Adrenal gland (tissue), 12 donors: ENCODE data around the gene NR5A1. TPM values are rescaled to one million over a fixed set of nuclear protein-coding genes. Genes with fewer than 3 reads are reported as not detected.

Experiments
- DNase-seq, 7 donors: peaks; one replicate each; pipeline ENCODE4 v3.0.0-alpha.2; 2019 to 2020
- H3K27ac ChIP-seq, 5 donors: fragments of 200-600 bp; sonication (generic) in 4 of 5; 1 replicate in 3 of 5; 2 replicates in 2 of 5; pipeline versions ENCODE4 v1.5.1 to v1.8.0; 2016 to 2020; ENCODE audit warnings: mild to moderate bottlenecking in 1 of 5
- H3K27me3 ChIP-seq: fragments of 200-600 bp; 2 replicates; pipeline ENCODE4 v1.8.0; 2021
- H3K36me3 ChIP-seq, 2 donors: fragments of 200-600 bp; replicated peaks in 1 of 2; 1 replicate in 1 of 2; 2 replicates in 1 of 2; pipeline versions ENCODE4 v1.5.1 to v1.8.0; 2018 to 2022
- H3K4me1 ChIP-seq, 2 donors: fragments of 200-600 bp; replicated peaks in 1 of 2; 1 replicate in 1 of 2; 2 replicates in 1 of 2; pipeline versions ENCODE4 v1.5.1 to v1.8.0; 2018 to 2021
- H3K4me3 ChIP-seq, 4 donors: fragments of 200-600 bp; sonication (generic) in 3 of 4; one replicate each; pipeline ENCODE4 v1.5.1; 2016 to 2018
- H3K9me3 ChIP-seq, 3 donors: fragments of 200-600 bp; sonication (generic) in 1 of 3; replicated peaks in 1 of 3; 1 replicate in 2 of 3; 2 replicates in 1 of 3; pipeline versions ENCODE4 v1.5.1 to v1.8.0; 2016 to 2021
- CTCF ChIP-seq, 6 experiments: fragments of 450-650 bp in 4 of 6; fragments of 200-600 bp in 2 of 6; sonication (generic) in 1 of 6; IDR thresholded peaks; 1 replicate in 5 of 6; 2 replicates in 1 of 6; pipeline versions ENCODE4 v1.5.1 to v1.8.0; 2016 to 2021; ENCODE audit warnings: antibody characterized with exemption in 6 of 6, mild to moderate bottlenecking in 2 of 6, moderate library complexity in 1 of 6
- POLR2A ChIP-seq, 2 donors: fragments of 450-650 bp; IDR thresholded peaks; one replicate each; pipeline ENCODE4 v1.6.1; 2017; ENCODE audit warnings: antibody characterized with exemption in 2 of 2, mild to moderate bottlenecking in 2 of 2, moderate library complexity in 1 of 2
- WGBS, 4 donors: extraction: QIAGEN DNeasy Blood & Tissue Kit in 2 of 4; methylation state at CpG; one replicate each; pipeline versions ENCODE4 v1.1.5 to v1.1.7; 2013 to 2017; 5-methylcytosine and 5-hydroxymethylcytosine counted together
- intact Hi-C, 2 donors: fragments of 100-400 bp; cut with DNase I; formaldehyde crosslinking; loops; one replicate each; pipeline versions ENCODE4 v1.14.1 to v1.15.0; 2022 to 2023
- polyA plus RNA-seq, 3 donors: library from polyadenylated mRNA; stranded (reverse); fragments of 200-250 nt in 2 of 3; fragments of 350-450 nt in 1 of 3; fragmentation: Illumina TruSeq in 1 of 3; extraction: RNeasy Lipid Tissue Mini Kit (QIAGEN cat#74804) in 1 of 3; gene quantifications; one replicate each; pipeline ENCODE4 v1.2.3, GENCODE V29; 2013 to 2014
- total RNA-seq, 9 donors: library from RNA; depleted of rRNA in 4 of 9; stranded (reverse); fragments of >200 nt in 4 of 9; fragments of 120-200 nt in 1 of 9; fragmentation: NEBNext Ultra II Directional in 1 of 9; extraction: Animal tissue kit (Norgen Biotek cat#: 25700) in 1 of 9; gene quantifications; one replicate each; pipeline versions ENCODE4 v1.1.0 to v1.2.4, GENCODE V29; 2013 to 2023
- donor health status: healthy with polysubstance abuse.
- donor health status: Bipolar disorder and iron deficiency.
- donor health status: DM: yes; HTN: yes; CAD: no.
- donor health status: DM: no; HTN: no; CAD: no.
- donor health status: DM: no; HTN: no; CAD: no.
- donor health status: DM: yes; HTN: yes; CAD: no.

Gene NR5A1
- total and polyA plus RNA-seq, 12 donors = 110 to 637 (median 216) TPM

DNA sequence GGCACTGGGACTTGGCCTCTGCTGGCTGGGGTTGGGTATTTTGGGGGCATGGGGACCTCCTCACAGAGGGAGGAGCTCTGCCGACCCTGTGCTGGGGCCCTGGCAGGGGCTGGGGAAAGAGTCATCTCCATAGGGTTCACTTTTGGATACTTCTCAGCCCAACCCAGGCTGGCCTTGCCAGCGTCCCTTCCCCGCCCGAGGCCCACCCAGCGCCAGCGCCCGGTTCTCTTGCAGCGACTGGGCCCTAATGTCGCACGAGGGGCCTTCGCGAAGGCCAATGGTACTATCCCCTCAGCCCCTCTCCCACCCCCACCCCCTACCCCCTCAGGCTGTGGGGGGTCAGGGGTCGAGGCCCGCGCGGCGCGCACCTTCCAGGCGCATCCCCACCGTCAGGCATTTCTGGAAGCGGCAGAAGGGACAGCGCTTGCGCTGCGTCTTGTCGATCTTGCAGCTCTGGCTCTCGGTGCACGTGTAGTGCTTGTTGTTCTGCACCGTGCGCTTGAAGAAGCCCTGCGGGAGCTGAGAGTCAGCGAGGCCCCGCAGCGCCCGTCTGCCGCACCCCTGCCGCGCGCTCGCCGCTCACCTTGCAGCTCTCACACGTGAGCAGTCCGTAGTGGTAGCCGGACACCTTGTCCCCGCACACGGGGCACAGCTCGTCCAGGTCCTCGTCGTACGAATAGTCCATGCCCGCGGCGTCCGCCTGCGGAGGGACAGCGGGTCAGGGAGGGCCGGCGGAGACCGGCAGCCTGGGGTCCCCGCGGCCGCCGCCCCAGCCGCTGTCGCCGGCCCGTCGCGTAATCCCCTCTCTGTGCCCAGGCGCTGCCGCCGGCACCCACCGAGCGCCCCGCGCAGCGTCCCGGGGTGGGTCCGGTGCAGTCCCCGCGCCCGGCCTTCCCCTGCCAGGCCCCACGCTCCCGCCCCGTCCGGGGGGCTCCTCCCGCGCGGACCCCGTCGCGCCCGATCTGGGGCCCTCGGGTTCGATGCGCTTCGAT, 4.2 kb downstream of the NR5A1 start:
- 10 to 31% (median 10%) methylated on average over 20 to 96 of the region's 96 CpGs for WGBS, 4 donors
- intact Hi-C loops = no loop called here
- Histone ChIP-seq H3K4me3 (peak overlapping the region in 1 of 4 donors; percentile 76), H3K27ac (peak overlapping the region in 2 of 5 donors; percentile 38 to 64), H3K36me3 (peaks cover 0 to 4% of the 10 kb centered on the region in 2 donors), H3K27me3 (peaks cover 12% of the 10 kb centered on the region), H3K4me1 (peaks cover 30 to 47% of the 10 kb centered on the region in 2 donors), H3K9me3 (no peaks in the 10 kb centered on the region)
- DNase-seq = peak in 4 of 7 donors; percentile 31 to 49 (median 36)
- TF ChIP-seq POLR2A (IDR thresholded peaks at IDR 0.05) (no peak), CTCF (IDR thresholded peaks at IDR 0.05) (no peak)

DNA sequence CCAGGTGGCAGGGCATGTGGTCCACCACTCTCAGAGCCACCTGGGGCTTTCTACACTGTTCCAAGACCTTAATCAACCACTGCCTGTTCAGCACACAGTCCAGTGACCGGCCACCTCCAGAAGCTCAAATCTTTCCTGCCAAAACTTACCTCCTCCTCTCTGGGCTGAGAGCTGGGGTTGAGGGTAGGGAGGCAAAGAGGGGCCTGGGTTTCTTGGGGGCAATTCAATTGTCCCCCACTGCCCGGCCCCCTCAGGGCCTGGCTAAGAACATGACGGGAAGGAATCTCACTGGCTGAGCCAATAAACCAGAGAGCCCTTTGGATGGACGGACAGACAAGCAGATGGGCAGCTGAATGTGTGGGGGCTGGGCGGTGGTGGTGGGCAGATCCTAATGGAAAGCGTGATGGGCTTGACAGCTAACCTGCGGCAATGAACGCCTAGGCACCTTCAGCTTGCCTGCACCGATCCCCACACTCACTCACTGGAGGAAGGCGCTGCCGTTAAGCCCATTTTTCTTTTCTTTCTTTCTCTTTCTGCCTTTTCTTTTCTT, 5.4 kb downstream of the NR5A1 start:
- peaks cover 0 to 4% of the 10 kb centered on the region in 2 donors for H3K36me3 ChIP-seq
- DNase-seq = peak in 4 of 7 donors; percentile 18 to 24 (median 22)
- peaks cover 12% of the 10 kb centered on the region for H3K27me3 ChIP-seq
- H3K4me3 ChIP-seq = no peak overlapping the region
- TF ChIP-seq POLR2A (IDR thresholded peaks at IDR 0.05) = no peak
- TF ChIP-seq CTCF (IDR thresholded peaks at IDR 0.05) = no peak
- peak overlapping the region in 3 of 5 donors; percentile 56 to 81 (median 58) for H3K27ac ChIP-seq
- WGBS, 4 donors = 58 to 73% (median 65%) methylated on average over 10 to 11 of the region's 11 CpGs
- intact Hi-C loops = no loop called here
- H3K4me1 ChIP-seq = peaks cover 24 to 47% of the 10 kb centered on the region in 2 donors
- H3K9me3 ChIP-seq = no peaks in the 10 kb centered on the region

DNA sequence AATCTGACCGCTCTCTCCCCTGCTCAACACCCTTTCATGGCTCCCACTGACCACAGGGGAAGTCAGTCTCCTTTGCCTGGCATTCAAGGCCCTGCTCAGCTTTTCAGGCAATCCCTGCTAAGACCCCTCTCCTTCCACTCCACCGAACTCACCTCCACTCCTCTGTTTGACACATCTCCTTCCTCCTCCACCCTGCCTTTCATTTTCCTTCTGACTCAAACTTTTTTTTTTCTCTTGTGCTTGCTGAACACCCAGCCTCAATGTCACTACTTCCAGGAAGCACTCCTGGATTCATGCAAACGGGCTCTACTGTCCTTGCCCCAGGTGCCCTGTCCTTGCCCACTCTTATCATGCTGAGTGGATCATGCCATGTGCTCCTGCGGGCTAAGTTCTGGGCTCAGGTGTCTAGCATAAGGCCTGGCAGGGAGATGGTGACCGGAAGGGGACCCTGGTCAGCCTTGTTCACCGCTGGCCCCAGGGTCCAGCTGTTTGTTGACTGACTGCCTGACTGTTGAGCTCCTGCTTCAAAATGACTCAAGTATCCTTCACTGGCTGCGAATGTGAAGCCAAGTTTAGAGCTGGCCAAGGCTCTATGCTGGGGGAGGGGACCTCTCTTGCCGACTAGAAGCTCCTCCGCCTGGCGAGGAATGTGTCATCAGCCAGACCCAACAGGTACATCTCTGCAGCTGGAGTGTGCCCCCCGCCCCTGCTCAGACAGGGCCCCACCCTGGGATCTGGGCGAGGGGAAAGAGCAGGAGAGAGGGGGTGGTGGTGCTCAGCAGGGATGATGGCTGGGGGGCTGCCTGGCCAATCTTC, 6.2 kb downstream of the NR5A1 start:
- TF ChIP-seq CTCF (IDR thresholded peaks at IDR 0.05) (no peak), POLR2A (IDR thresholded peaks at IDR 0.05) (no peak)
- Histone ChIP-seq H3K27me3 (peaks cover 12% of the 10 kb centered on the region), H3K9me3 (no peaks in the 10 kb centered on the region), H3K4me1 (peaks cover 25 to 55% of the 10 kb centered on the region in 2 donors), H3K36me3 (peaks cover 0 to 4% of the 10 kb centered on the region in 2 donors), H3K27ac (peak overlapping the region in 4 of 5 donors; percentile 56 to 81 (median 64)), H3K4me3 (no peak overlapping the region)
- DNase-seq = peak; percentile 81 to 91 (median 90)
- WGBS, 4 donors = 39 to 53% (median 42%) methylated on average over 4 to 12 of the region's 12 CpGs
- intact Hi-C loops = no loop called here
